DMS 273 (cell line): ENCODE results near the gene COL13A1.

Experiments
- DNase-seq: peaks from one replicate; lab custom pipeline; 2025; ENCODE audit not compliant: unreplicated experiment; lab: John Stamatoyannopoulos, UW

COL13A1 gene

GRCh38 chr10:69901628-69902505 is 100.2 kb downstream of the COL13A1 start:
- peak; percentile 78 for DNase-seq

- DNase-seq = no peak
These were observed 101.3 kb downstream of the COL13A1 start for GRCh38 chr10:69902835-69903535.

- DNase-seq = no peak
These were observed 102.8 kb downstream of the COL13A1 start for GRCh38 chr10:69904533-69904932.

GRCh38 chr10:69906425-69906824 is 104.7 kb downstream of the COL13A1 start:
- no peak for DNase-seq

- DNase-seq = no peak
These were observed 105.8 kb downstream of the COL13A1 start for GRCh38 chr10:69907517-69907916.

- no peak for DNase-seq
These were observed 106.4 kb downstream of the COL13A1 start for GRCh38 chr10:69908124-69908523.

- DNase-seq = no peak
These were observed 108.9 kb downstream of the COL13A1 start for GRCh38 chr10:69910561-69910960.

- no peak for DNase-seq
These were observed 110.2 kb downstream of the COL13A1 start for GRCh38 chr10:69911613-69912528.

DNA sequence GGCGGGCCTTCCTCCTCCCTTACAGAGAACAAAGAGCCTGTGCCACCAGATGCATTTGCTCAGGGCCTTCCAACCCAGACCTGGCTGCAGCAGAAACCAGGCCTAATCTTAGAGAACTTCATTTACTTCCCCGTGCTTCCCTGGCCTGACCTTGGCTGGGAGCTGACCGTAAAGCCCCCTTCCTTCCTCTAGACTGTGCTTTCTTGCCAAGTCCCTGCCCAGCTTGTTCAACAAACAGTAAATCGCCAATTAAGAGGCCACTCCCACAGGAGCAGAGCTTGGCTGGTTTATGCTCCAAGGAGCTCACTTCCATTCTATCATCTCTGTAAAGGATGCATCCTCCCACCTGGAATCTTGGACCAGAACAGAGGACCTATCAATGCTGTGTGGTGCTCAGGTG is 110.9 kb downstream of the COL13A1 start:
- no peak for DNase-seq

GRCh38 chr10:69913606-69914382 is 112.1 kb downstream of the COL13A1 start:
- DNase-seq = no peak

DNA sequence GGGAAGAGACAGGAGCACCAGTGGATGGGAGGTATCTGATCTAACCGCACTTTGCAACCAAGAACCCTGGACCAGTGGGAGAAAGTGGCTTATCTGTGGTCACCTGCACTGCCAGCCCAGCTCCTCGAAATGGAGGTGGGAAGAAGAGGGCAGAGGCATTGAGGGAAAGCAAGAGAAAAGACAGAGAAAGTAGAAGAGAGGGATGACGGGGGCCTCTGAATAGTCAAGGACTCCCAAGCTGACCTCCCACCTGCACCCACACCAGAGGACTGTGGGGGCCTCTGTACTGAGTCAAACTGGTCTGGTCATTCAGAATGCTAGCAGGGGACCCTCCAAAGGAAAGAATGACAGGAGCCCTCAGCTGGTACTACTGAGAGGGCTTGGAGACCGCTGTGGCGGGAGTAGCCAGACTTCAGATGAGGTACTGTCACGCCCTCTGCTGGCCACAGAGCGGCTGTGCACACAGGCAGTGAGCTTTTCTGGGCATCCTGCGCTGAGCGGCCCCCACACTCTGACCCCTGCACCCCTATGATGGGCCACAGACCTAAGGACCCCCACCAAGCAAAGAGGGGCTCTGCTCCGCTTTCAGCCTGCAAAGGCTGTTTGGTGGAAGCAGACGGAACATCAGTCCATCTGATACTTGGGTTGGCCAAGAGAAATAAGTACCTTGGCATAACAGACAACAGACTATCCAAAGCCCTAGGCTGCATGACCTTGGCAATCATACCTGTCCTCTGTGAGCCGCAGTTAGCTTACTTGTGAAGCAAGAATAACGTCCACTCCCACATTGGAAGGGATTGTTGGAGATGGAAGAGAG is 112.9 kb downstream of the COL13A1 start:
- peak; percentile 78 for DNase-seq

DNA sequence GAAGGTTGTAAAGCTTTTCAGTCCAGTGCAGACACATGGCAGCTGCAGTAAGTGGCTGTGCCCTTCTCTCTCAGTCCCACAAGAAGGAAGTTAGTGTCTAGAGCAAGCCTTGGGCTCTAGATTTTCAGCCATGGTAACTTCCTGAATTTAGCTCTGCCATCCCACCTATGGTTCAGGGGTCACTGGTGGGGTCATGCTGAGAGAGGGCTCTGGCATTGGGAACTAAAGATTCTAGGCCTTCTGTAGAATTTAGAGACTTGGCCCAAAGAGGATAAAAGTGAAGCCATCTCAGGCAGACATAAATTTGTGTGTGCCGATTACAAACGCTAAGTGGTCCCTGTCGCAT is 113.5 kb downstream of the COL13A1 start:
- no peak for DNase-seq

GRCh38 chr10:69916118-69916517 is 114.4 kb downstream of the COL13A1 start:
- DNase-seq = no peak

- DNase-seq = no peak
These were observed 116.3 kb downstream of the COL13A1 start for GRCh38 chr10:69918036-69918435.

DNA sequence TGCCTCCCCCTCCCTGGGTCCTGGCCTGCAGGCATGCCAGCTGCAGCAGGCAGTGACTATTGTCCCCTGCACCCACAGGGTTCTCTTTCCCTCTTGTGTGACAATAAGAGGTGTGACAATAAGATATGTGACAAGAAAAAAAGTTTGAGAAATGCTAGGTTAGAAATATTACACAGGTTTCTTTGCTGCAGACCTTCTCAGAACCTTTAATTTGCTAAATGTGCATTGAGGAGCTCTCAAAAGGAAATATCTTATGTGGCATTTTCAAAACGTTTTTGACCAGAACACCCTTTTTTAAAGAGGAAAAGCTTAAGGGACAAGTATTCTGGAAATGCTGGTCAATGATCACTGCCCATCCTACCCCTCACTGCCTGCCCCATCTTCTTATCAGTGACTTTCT is 117.5 kb downstream of the COL13A1 start:
- no peak for DNase-seq

GRCh38 chr10:69925111-69925510 is 123.4 kb downstream of the COL13A1 start:
- DNase-seq = no peak

DNA sequence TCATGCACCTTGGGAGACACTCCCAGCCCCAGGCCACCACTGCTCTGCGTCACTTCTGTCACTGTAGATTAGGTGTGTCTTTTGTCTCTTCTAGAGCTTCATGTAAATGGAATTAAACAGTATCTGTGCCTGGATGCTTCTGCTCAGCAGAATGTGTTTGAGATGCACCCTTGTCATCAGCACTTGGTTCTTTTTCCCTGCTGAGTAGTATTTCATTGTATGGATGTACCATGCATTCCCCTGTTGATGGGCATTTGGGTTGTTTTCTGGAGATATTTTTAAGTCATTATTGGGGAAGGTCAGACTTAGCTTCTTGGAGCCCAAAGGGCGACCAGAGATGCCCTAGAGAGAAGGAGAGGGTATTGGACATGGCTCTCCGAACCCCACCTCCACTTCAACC is 126.6 kb downstream of the COL13A1 start:
- DNase-seq = no peak

DNA sequence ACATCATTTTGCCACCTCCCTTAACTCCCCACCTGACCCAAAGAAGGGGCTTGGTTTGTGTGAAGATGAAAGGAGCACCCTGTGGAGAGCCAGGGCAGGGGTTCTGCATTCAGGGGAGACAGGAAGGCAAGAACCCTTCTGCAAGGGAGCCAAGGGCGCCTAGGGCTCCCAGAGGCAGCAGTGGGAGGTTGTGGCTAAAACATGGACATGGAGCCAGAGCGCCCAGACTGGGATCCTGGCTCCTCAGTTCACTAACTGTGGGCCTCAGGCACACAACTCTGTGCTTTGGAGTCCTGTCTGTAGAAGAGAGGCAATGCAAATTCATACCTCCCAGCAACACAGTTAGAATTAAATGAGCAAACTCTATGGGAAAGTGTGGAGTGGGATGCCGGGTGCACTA is 127.9 kb downstream of the COL13A1 start:
- peak; percentile 42 for DNase-seq

GRCh38 chr10:69934768-69935167 is 133.1 kb downstream of the COL13A1 start:
- peak; percentile 12 for DNase-seq

DNA sequence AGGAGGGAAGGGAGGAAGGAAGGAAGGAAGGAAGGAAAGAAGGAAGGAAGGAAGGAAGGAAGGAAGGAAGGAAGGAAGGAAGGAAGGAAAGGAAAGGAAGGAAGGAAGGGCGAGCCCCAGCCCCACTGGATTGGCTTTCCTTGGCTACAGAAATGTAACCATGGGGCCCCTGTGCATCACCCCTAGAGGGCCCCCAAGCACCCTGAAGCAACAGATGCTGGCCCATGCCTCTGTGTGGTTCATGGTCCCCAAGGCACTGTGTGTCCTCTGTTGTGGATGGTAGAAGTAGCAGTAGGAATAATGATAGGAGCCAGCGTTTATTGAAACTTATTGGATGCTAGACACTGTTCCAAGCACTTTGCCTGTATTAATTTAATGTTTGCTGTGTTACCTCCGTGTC is 134.4 kb downstream of the COL13A1 start:
- DNase-seq = peak; percentile 37
